ENCODE data around the gene COPS3. TPM values are rescaled to one million over a fixed set of nuclear protein-coding genes. Genes with fewer than 3 reads are reported as not detected.

COPS3 gene
- total RNA-seq, 1 donor from 2014 or later: 131 TPM

GRCh38 chr17:17200831-17201230 is 80.2 kb downstream of the COPS3 start:
- Mint-ChIP-seq H3K27ac (no peak overlapping the region), H3K4me1 (ENCODE audit: low read depth) (no peaks in the 10 kb centered on the region), H3K36me3 (ENCODE audit: low read depth) (peaks cover 28% of the 10 kb centered on the region), H3K27me3 (ENCODE audit: insufficient read depth) (no peaks in the 10 kb centered on the region), H3K9me3 (no peaks in the 10 kb centered on the region), H3K4me3 (no peak overlapping the region)
- intact Hi-C loops (cut with micrococcal nuclease): no loop called here
- no peak for DNase-seq (ENCODE audit: low spot score)

GRCh38 chr17:17200311-17200710 is 80.7 kb downstream of the COPS3 start:
- H3K36me3 Mint-ChIP-seq (ENCODE audit: low read depth): peaks cover 28% of the 10 kb centered on the region
- no peaks in the 10 kb centered on the region for H3K4me1 Mint-ChIP-seq (ENCODE audit: low read depth)
- intact Hi-C loops (cut with micrococcal nuclease): no loop called here
- no peak overlapping the region for H3K27ac Mint-ChIP-seq
- H3K9me3 Mint-ChIP-seq: no peaks in the 10 kb centered on the region
- H3K27me3 Mint-ChIP-seq (ENCODE audit: insufficient read depth): no peaks in the 10 kb centered on the region
- no peak overlapping the region for H3K4me3 Mint-ChIP-seq
- no peak for DNase-seq (ENCODE audit: low spot score)

- Mint-ChIP-seq H3K27me3 (ENCODE audit: insufficient read depth) (no peaks in the 10 kb centered on the region), H3K27ac (no peak overlapping the region), H3K4me3 (no peak overlapping the region), H3K36me3 (ENCODE audit: low read depth) (peaks cover 15% of the 10 kb centered on the region), H3K4me1 (ENCODE audit: low read depth) (no peaks in the 10 kb centered on the region), H3K9me3 (no peaks in the 10 kb centered on the region)
- DNase-seq (ENCODE audit: low spot score): no peak
- intact Hi-C loops (cut with micrococcal nuclease): no loop called here
Measured at GRCh38 chr17:17198281-17198680, 82.8 kb downstream of the COPS3 start.

GRCh38 chr17:17196776-17197175 is 84.3 kb downstream of the COPS3 start:
- Mint-ChIP-seq H3K27me3 (ENCODE audit: insufficient read depth) (no peaks in the 10 kb centered on the region), H3K27ac (no peak overlapping the region), H3K4me1 (ENCODE audit: low read depth) (no peaks in the 10 kb centered on the region), H3K36me3 (ENCODE audit: low read depth) (peaks cover 7% of the 10 kb centered on the region), H3K9me3 (no peaks in the 10 kb centered on the region), H3K4me3 (no peak overlapping the region)
- intact Hi-C loops (cut with micrococcal nuclease): no loop called here
- DNase-seq (ENCODE audit: low spot score): no peak

Other genes starting within 250 kb of the COPS3 start
- 169 and 175 TPM in 2 replicates for gene MPRIP, start 238.8 kb downstream of the COPS3 start, total RNA-seq
- gene PLD6, start 74.9 kb downstream of the COPS3 start, total RNA-seq: 18.5 and 20.5 TPM in 2 replicates
- 35.5 and 36.4 TPM in 2 replicates for gene FLCN, start 44.1 kb downstream of the COPS3 start, total RNA-seq
- gene NT5M, start 22.1 kb upstream of the COPS3 start, total RNA-seq: 5.1 and 5.8 TPM in 2 replicates
- 13.8 and 15.2 TPM in 2 replicates for gene MED9, start 195.8 kb upstream of the COPS3 start, total RNA-seq
- gene RASD1, start 215.1 kb upstream of the COPS3 start, total RNA-seq: 10.1 and 12.9 TPM in 2 replicates

Data from activated T-helper 1 cell treated with anti-CD3 and anti-CD28 coated beads, Interleukin-12 subunit alpha, Interleukin-12 subunit beta, Interleukin-2, Interleukin-4 antibody, amounts not matched to agents 30 ng/mL and 10 ng/mL and 1 ng/mL, durations not matched to agents 14 hours and 24 hours and 36 hours (primary cell).